Measurements from ENCODE around the gene ZBED2. TPM values are rescaled to one million over a fixed set of nuclear protein-coding genes. Genes with fewer than 3 reads are reported as not detected.

Gene ZBED2
- total and polyA plus RNA-seq, 4 donors, result 0.11 TPM; not detected in 3

- Histone ChIP-seq H3K27me3 (ENCODE audit: control insufficient read depth, insufficient read depth, low read length) (no peaks in the 10 kb centered on the region), H3K27ac (ENCODE audit: low read depth, low read length) (no peak overlapping the region), H3K9me3 (ENCODE audit: control insufficient read depth, insufficient read depth, low read length) (peaks cover 6% of the 10 kb centered on the region), H3K4me3 (ENCODE audit: low read depth, low read length) (no peak overlapping the region), H3K4me1 (ENCODE audit: control insufficient read depth, insufficient read depth, low read length) (no peaks in the 10 kb centered on the region), H3K36me3 (ENCODE audit: control insufficient read depth, insufficient read depth, low read length) (no peaks in the 10 kb centered on the region)
- no peak for DNase-seq (ENCODE audit: low read depth in 4 of 6, low spot score in 6 of 6)
- WGBS (ENCODE audit: insufficient coverage), result 95% methylated on average over 3 of the region's 5 CpGs
Observed at GRCh38 chr3:111617912-111618601, 22.9 kb upstream of the ZBED2 start.

GRCh38 chr3:111617406-111617805 lies 22.3 kb upstream of the ZBED2 start:
- no peak overlapping the region for H3K4me3 ChIP-seq (ENCODE audit: low read depth, low read length)
- no peaks in the 10 kb centered on the region for H3K36me3 ChIP-seq (ENCODE audit: control insufficient read depth, insufficient read depth, low read length)
- WGBS (ENCODE audit: insufficient coverage), result 100% methylated on average over 1 of the region's 3 CpGs
- no peaks in the 10 kb centered on the region for H3K4me1 ChIP-seq (ENCODE audit: control insufficient read depth, insufficient read depth, low read length)
- H3K27ac ChIP-seq (ENCODE audit: low read depth, low read length), result no peak overlapping the region
- no peaks in the 10 kb centered on the region for H3K27me3 ChIP-seq (ENCODE audit: control insufficient read depth, insufficient read depth, low read length)
- DNase-seq (ENCODE audit: low read depth in 4 of 6, low spot score in 6 of 6), result no peak
- peaks cover 6% of the 10 kb centered on the region for H3K9me3 ChIP-seq (ENCODE audit: control insufficient read depth, insufficient read depth, low read length)

GRCh38 chr3:111616417-111617105 lies 21.4 kb upstream of the ZBED2 start:
- Histone ChIP-seq H3K9me3 (ENCODE audit: control insufficient read depth, insufficient read depth, low read length) (peaks cover 6% of the 10 kb centered on the region), H3K4me1 (ENCODE audit: control insufficient read depth, insufficient read depth, low read length) (no peaks in the 10 kb centered on the region), H3K4me3 (ENCODE audit: low read depth, low read length) (no peak overlapping the region), H3K36me3 (ENCODE audit: control insufficient read depth, insufficient read depth, low read length) (no peaks in the 10 kb centered on the region), H3K27ac (ENCODE audit: low read depth, low read length) (no peak overlapping the region), H3K27me3 (ENCODE audit: control insufficient read depth, insufficient read depth, low read length) (no peaks in the 10 kb centered on the region)
- DNase-seq (ENCODE audit: low read depth in 4 of 6, low spot score in 6 of 6), result no peak
- WGBS (ENCODE audit: insufficient coverage), result 89% methylated on average over 5 of the region's 6 CpGs

- WGBS (ENCODE audit: insufficient coverage), result 88% methylated on average over 2 of the region's 3 CpGs
- no peaks in the 10 kb centered on the region for H3K4me1 ChIP-seq (ENCODE audit: control insufficient read depth, insufficient read depth, low read length)
- no peak overlapping the region for H3K4me3 ChIP-seq (ENCODE audit: low read depth, low read length)
- H3K27ac ChIP-seq (ENCODE audit: low read depth, low read length), result no peak overlapping the region
- H3K9me3 ChIP-seq (ENCODE audit: control insufficient read depth, insufficient read depth, low read length), result peaks cover 6% of the 10 kb centered on the region
- no peaks in the 10 kb centered on the region for H3K36me3 ChIP-seq (ENCODE audit: control insufficient read depth, insufficient read depth, low read length)
- H3K27me3 ChIP-seq (ENCODE audit: control insufficient read depth, insufficient read depth, low read length), result no peaks in the 10 kb centered on the region
- no peak for DNase-seq (ENCODE audit: low read depth in 4 of 6, low spot score in 6 of 6)
Observed at GRCh38 chr3:111615880-111616279, 20.7 kb upstream of the ZBED2 start.

- DNase-seq (ENCODE audit: low read depth in 4 of 6, low spot score in 6 of 6), result no peak
- Histone ChIP-seq H3K27ac (ENCODE audit: low read depth, low read length) (no peak overlapping the region), H3K4me3 (ENCODE audit: low read depth, low read length) (no peak overlapping the region), H3K4me1 (ENCODE audit: control insufficient read depth, insufficient read depth, low read length) (no peaks in the 10 kb centered on the region), H3K9me3 (ENCODE audit: control insufficient read depth, insufficient read depth, low read length) (peaks cover 6% of the 10 kb centered on the region), H3K36me3 (ENCODE audit: control insufficient read depth, insufficient read depth, low read length) (no peaks in the 10 kb centered on the region), H3K27me3 (ENCODE audit: control insufficient read depth, insufficient read depth, low read length) (no peaks in the 10 kb centered on the region)
- 80% methylated on average over 1 of the region's 1 CpG for WGBS (ENCODE audit: insufficient coverage)
Observed at GRCh38 chr3:111613294-111613693, 18.1 kb upstream of the ZBED2 start.

GRCh38 chr3:111610612-111611054 lies 15.5 kb upstream of the ZBED2 start:
- H3K9me3 ChIP-seq (ENCODE audit: control insufficient read depth, insufficient read depth, low read length), result no peaks in the 10 kb centered on the region
- no peak overlapping the region for H3K4me3 ChIP-seq (ENCODE audit: low read depth, low read length)
- H3K4me1 ChIP-seq (ENCODE audit: control insufficient read depth, insufficient read depth, low read length), result no peaks in the 10 kb centered on the region
- DNase-seq (ENCODE audit: low read depth in 4 of 6, low spot score in 6 of 6), result peak in 1 of 6 donors; percentile 32
- H3K36me3 ChIP-seq (ENCODE audit: control insufficient read depth, insufficient read depth, low read length), result no peaks in the 10 kb centered on the region
- no peak overlapping the region for H3K27ac ChIP-seq (ENCODE audit: low read depth, low read length)
- WGBS (ENCODE audit: insufficient coverage), result 70% methylated on average over 8 of the region's 8 CpGs
- H3K27me3 ChIP-seq (ENCODE audit: control insufficient read depth, insufficient read depth, low read length), result no peaks in the 10 kb centered on the region

GRCh38 chr3:111610189-111610588 lies 15.0 kb upstream of the ZBED2 start:
- H3K4me1 ChIP-seq (ENCODE audit: control insufficient read depth, insufficient read depth, low read length), result no peaks in the 10 kb centered on the region
- no peaks in the 10 kb centered on the region for H3K9me3 ChIP-seq (ENCODE audit: control insufficient read depth, insufficient read depth, low read length)
- no peak overlapping the region for H3K27ac ChIP-seq (ENCODE audit: low read depth, low read length)
- no peaks in the 10 kb centered on the region for H3K36me3 ChIP-seq (ENCODE audit: control insufficient read depth, insufficient read depth, low read length)
- DNase-seq (ENCODE audit: low read depth in 4 of 6, low spot score in 6 of 6), result no peak
- 83% methylated on average over 1 of the region's 5 CpGs for WGBS (ENCODE audit: insufficient coverage)
- no peak overlapping the region for H3K4me3 ChIP-seq (ENCODE audit: low read depth, low read length)
- no peaks in the 10 kb centered on the region for H3K27me3 ChIP-seq (ENCODE audit: control insufficient read depth, insufficient read depth, low read length)

- Histone ChIP-seq H3K27ac (ENCODE audit: low read depth, low read length) (no peak overlapping the region), H3K36me3 (ENCODE audit: control insufficient read depth, insufficient read depth, low read length) (no peaks in the 10 kb centered on the region), H3K27me3 (ENCODE audit: control insufficient read depth, insufficient read depth, low read length) (no peaks in the 10 kb centered on the region), H3K4me1 (ENCODE audit: control insufficient read depth, insufficient read depth, low read length) (no peaks in the 10 kb centered on the region), H3K4me3 (ENCODE audit: low read depth, low read length) (no peak overlapping the region), H3K9me3 (ENCODE audit: control insufficient read depth, insufficient read depth, low read length) (no peaks in the 10 kb centered on the region)
- no peak for DNase-seq (ENCODE audit: low read depth in 4 of 6, low spot score in 6 of 6)
- 100% methylated on average over 1 of the region's 2 CpGs for WGBS (ENCODE audit: insufficient coverage)
Observed at GRCh38 chr3:111609700-111610099, 14.6 kb upstream of the ZBED2 start.

GRCh38 chr3:111608383-111608782 lies 13.2 kb upstream of the ZBED2 start:
- Histone ChIP-seq H3K36me3 (ENCODE audit: control insufficient read depth, insufficient read depth, low read length) (no peaks in the 10 kb centered on the region), H3K4me1 (ENCODE audit: control insufficient read depth, insufficient read depth, low read length) (no peaks in the 10 kb centered on the region), H3K27me3 (ENCODE audit: control insufficient read depth, insufficient read depth, low read length) (no peaks in the 10 kb centered on the region), H3K9me3 (ENCODE audit: control insufficient read depth, insufficient read depth, low read length) (no peaks in the 10 kb centered on the region), H3K27ac (ENCODE audit: low read depth, low read length) (no peak overlapping the region), H3K4me3 (ENCODE audit: low read depth, low read length) (no peak overlapping the region)
- DNase-seq (ENCODE audit: low read depth in 4 of 6, low spot score in 6 of 6), result no peak
- no CpG with 5 or more reads among the region's 2 CpGs for WGBS (ENCODE audit: insufficient coverage)

Data from spinal cord (tissue), 10 donors.